Measurements from ENCODE around the gene STEAP3.

The STEAP3 gene

DNA sequence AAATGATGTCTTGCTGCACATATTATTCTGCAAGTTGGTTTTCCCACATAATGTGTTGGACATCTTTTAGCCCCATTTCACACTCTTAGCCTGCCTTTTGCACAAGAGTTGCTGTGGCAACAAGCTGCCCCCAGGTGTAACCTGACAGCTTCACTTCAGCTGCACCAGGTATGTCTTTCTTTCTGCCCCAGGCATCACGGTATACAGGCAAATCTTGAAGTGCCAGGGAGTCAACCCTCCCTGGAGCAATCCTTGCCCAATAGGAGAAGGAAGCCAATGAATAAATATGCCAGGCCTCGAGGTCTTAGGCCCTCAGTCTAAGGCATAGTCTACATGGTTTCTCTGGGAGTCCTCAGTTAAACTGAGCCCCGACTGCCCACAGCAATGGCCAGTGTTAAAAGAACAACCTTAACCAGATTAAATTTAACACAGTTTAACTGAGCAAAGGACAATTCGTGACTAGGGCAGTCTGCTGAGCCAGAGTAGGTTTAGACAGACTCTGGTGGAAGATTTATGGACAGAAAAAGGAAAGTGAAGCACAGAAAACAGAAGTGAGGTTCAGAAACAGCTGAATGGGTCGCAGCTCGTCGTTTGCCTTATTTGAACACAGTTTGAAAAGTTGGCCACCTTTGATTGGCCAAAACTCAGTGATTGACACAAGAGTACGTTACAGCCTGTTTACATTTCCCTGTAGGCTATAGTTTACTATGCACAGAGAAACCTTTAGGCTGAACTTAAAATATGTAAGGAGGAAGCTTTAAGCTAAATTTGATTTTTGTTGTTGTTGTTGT, 33.1 kb upstream of the STEAP3 start:
- Mint-ChIP-seq H3K9me3 (ENCODE audit: low read depth) (no peaks in the 10 kb centered on the region), H3K36me3 (no peaks in the 10 kb centered on the region), H3K27ac (no peak overlapping the region), H3K4me3 (no peak overlapping the region), H3K4me1 (ENCODE audit: low read depth) (no peaks in the 10 kb centered on the region), H3K27me3 (peaks cover 12% of the 10 kb centered on the region)

DNA sequence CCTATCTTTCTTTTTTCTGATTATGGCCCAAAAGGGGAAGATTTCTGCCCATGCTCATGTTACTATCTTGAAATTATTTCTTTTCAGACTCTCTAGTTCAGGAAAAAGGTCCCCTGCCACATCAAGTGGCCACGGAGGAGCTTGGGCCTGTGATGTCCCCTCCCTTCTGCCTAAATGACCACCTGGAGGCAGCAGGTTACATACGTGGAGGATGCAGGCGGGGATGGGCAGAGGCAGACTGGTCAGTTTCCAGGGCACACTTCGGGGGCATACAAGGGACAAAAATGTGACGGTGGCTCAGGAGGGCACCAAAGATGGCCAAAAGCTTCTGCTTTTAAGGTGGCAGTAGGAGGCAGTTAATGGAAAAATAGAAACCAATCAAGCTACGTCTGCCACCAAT, 30.7 kb upstream of the STEAP3 start:
- no peaks in the 10 kb centered on the region for H3K9me3 Mint-ChIP-seq (ENCODE audit: low read depth)
- no peaks in the 10 kb centered on the region for H3K36me3 Mint-ChIP-seq
- no peaks in the 10 kb centered on the region for H3K4me1 Mint-ChIP-seq (ENCODE audit: low read depth)
- no peak overlapping the region for H3K4me3 Mint-ChIP-seq
- H3K27me3 Mint-ChIP-seq: peaks cover 12% of the 10 kb centered on the region
- H3K27ac Mint-ChIP-seq: no peak overlapping the region

DNA sequence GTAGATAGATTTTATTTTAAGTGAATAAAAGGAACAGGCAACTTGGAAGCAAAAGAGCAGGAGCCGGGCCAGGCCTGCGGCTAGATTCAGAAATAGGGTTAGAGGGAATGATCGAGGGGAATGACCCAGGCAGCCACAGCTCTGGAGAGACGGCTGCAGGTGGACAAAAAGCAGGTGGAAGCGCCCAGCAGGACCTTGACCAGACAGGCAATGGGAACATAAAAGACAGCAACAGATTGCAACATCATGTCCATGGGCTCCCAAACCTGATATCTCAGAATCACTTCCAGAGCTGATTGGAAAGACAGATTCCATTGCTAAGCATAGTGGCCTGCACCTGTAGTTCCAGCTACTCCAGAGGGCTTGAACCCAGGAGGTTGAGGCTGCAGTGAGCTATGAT, 28.6 kb upstream of the STEAP3 start:
- Mint-ChIP-seq H3K27ac (no peak overlapping the region), H3K4me1 (ENCODE audit: low read depth) (no peaks in the 10 kb centered on the region), H3K4me3 (no peak overlapping the region), H3K36me3 (no peaks in the 10 kb centered on the region), H3K27me3 (peaks cover 14% of the 10 kb centered on the region), H3K9me3 (ENCODE audit: low read depth) (no peaks in the 10 kb centered on the region)

DNA sequence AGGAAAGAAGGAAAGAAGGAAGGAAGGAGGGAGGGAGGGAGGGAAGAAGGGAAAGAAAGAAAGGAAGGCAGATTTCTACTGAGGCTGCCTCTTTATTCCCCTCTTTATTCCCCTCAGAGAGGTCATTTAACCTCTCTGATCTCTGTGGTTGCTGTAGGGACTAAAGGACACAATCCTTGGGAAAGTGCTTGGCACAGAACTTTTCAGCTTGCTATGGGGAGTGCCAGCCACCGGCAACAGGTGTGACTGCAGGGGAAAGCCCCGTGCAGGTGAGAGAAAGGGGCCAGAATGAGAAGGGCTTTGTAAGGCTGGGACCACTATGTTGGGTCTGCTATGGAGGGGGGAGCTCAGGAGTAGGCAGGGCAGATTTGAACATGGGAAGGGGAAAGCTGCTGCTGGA, 27.7 kb upstream of the STEAP3 start:
- Mint-ChIP-seq H3K4me3 (no peak overlapping the region), H3K27ac (no peak overlapping the region), H3K27me3 (peaks cover 10% of the 10 kb centered on the region), H3K36me3 (no peaks in the 10 kb centered on the region), H3K9me3 (ENCODE audit: low read depth) (no peaks in the 10 kb centered on the region), H3K4me1 (ENCODE audit: low read depth) (no peaks in the 10 kb centered on the region)

DNA sequence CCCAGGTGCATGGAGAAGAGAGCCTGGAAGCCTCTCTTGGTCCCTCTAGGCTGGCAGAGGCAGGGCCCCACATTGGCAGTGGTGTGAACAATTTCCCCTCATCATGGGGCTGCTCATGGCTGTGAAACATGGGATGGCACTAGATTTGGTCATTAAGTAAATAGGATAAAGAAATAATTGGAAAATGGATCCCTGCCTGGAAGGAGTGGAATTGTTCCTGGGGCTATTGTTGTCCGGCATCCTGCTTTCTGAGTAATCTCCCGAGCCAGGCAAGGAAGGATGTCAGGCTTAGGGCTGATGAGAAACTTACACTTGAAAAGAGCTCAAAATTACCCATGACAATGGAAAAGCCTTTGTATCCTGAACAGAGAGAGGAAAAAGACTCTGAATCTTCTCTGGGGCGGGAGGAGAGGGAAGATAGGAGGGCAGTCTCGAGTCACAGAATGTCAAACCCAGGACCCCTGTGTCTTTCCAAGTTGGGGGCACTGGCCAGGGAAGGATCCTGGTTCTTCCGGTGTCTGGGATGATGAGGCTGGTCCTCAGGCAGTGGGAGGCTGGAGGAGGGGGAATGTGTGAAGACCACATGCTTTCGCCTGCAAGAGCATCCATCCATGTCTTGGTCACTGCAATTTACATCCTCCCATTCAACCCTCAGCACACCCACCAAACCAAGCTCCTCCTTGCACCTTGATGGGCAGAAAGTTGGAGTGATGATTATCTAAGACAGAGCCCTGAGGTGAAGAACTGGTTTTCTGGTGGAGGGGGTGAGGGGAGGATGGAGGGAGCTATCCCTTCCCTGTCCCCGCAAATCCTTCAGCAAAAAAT, 27.1 kb upstream of the STEAP3 start:
- no peaks in the 10 kb centered on the region for H3K4me1 Mint-ChIP-seq (ENCODE audit: low read depth)
- H3K27ac Mint-ChIP-seq: no peak overlapping the region
- H3K27me3 Mint-ChIP-seq: peaks cover 9% of the 10 kb centered on the region
- H3K4me3 Mint-ChIP-seq: no peak overlapping the region
- no peaks in the 10 kb centered on the region for H3K9me3 Mint-ChIP-seq (ENCODE audit: low read depth)
- H3K36me3 Mint-ChIP-seq: no peaks in the 10 kb centered on the region

DNA sequence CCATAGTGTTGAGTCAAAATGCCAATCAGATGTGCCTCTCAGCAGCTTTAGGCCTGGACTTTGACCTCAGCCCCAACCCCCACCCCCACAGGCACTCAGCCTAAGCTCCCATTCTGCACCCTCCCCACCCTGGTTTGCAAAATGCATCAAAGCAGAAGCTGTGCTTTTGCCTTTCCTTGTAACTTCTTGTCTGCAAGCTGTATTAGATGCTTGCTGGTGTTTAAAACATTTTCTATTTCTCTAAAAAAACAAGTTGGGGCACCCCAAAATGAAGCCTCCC, 26.6 kb upstream of the STEAP3 start:
- Mint-ChIP-seq H3K36me3 (no peaks in the 10 kb centered on the region), H3K27me3 (peaks cover 9% of the 10 kb centered on the region)

DNA sequence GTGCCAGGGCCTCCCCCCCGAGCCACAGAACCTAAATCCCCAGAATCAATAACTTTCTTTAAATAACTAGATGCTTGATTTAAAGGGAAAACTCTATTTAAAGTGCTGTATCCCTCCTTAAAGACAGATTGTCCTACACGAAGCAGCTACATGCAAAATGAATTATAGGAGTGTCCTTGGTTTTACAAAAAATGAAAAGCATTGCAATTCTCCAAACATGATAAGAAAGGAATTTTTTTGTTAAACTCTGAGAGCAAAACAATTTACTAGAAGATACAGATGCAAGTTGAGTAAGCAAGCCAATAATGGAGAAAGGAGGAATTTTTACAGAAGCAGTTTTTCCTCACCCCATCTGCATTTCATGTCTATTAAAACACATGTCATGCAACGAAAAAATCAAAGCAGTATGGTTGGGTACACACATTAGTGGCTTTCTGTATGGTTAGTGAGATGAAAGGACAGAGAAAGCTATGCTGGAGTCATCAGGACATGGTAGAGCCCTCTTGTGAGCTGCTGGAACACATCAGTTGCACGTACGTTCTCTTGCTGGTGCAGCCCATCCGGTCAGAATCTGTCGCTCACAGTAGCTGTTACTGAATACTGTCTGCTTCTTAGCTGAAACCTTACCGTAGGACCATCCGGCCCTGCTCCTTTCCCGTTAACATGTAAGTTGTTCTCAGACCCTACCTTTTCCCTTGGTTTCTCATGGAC, 25.9 kb upstream of the STEAP3 start:
- Mint-ChIP-seq H3K27me3 (peaks cover 9% of the 10 kb centered on the region), H3K27ac (no peak overlapping the region), H3K36me3 (no peaks in the 10 kb centered on the region), H3K4me1 (ENCODE audit: low read depth) (no peaks in the 10 kb centered on the region), H3K4me3 (no peak overlapping the region), H3K9me3 (ENCODE audit: low read depth) (no peaks in the 10 kb centered on the region)

More for the DNA sequence above, 26.6 kb upstream of the STEAP3 start:
- no peaks in the 10 kb centered on the region for H3K9me3 Mint-ChIP-seq (ENCODE audit: low read depth)
- no peak overlapping the region for H3K4me3 Mint-ChIP-seq
- H3K27ac Mint-ChIP-seq: no peak overlapping the region
- H3K4me1 Mint-ChIP-seq (ENCODE audit: low read depth): no peaks in the 10 kb centered on the region

DNA sequence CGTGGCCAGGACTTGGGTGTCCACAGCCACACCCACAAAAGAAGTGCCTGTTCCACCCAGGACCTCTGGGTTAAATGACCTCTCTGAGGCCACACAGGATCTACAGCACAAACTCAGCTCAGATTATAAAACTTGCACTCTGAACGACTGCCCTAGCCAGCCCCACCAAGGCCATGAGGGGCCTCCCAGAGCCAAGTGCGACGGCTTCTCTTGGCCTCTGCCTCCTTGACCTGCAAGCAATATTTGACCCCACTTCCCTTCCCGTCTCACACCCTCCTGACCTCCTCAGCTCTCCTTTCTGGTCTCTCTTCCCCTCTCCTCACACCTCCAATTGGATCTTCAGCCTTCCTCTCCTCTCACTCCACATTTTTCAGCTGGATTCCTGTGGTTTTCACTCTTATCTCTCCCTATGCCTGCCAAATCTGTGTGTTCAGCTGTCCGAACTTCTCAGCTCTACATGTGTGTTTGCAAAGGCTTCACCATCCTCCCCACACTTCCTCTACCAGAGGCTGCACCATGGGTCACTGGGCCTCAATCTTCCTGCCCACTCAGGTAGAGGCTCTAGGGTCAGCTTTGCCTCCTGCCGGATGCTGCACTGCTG, 25.3 kb upstream of the STEAP3 start:
- no peaks in the 10 kb centered on the region for H3K36me3 Mint-ChIP-seq
- H3K4me1 Mint-ChIP-seq (ENCODE audit: low read depth): no peaks in the 10 kb centered on the region
- H3K9me3 Mint-ChIP-seq (ENCODE audit: low read depth): no peaks in the 10 kb centered on the region
- H3K27me3 Mint-ChIP-seq: peaks cover 6% of the 10 kb centered on the region
- H3K27ac Mint-ChIP-seq: no peak overlapping the region
- no peak overlapping the region for H3K4me3 Mint-ChIP-seq

DNA sequence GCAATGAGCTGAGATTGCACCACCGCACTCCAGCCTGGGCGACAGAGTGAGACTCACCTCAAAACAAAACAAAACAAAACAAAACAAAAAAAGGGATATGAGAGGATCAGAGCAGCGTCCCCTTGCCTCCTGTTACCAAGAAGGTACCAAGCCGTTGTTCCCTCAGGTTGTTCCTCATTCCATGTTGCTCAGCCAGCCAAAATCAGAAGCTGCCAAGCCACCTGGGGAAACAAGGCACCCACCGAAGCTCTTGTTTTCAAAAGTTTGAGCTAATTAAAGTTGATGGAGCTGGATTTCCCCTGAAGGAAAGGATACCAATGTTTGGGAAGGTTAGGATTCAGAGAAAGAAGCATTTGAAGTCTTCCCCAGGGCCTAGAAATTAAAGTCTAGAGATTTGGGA, 21.8 kb upstream of the STEAP3 start:
- no peak overlapping the region for H3K27ac Mint-ChIP-seq
- no peaks in the 10 kb centered on the region for H3K4me1 Mint-ChIP-seq (ENCODE audit: low read depth)
- H3K27me3 Mint-ChIP-seq: peaks cover 4% of the 10 kb centered on the region
- no peaks in the 10 kb centered on the region for H3K9me3 Mint-ChIP-seq (ENCODE audit: low read depth)
- H3K36me3 Mint-ChIP-seq: no peaks in the 10 kb centered on the region
- H3K4me3 Mint-ChIP-seq: no peak overlapping the region

DNA sequence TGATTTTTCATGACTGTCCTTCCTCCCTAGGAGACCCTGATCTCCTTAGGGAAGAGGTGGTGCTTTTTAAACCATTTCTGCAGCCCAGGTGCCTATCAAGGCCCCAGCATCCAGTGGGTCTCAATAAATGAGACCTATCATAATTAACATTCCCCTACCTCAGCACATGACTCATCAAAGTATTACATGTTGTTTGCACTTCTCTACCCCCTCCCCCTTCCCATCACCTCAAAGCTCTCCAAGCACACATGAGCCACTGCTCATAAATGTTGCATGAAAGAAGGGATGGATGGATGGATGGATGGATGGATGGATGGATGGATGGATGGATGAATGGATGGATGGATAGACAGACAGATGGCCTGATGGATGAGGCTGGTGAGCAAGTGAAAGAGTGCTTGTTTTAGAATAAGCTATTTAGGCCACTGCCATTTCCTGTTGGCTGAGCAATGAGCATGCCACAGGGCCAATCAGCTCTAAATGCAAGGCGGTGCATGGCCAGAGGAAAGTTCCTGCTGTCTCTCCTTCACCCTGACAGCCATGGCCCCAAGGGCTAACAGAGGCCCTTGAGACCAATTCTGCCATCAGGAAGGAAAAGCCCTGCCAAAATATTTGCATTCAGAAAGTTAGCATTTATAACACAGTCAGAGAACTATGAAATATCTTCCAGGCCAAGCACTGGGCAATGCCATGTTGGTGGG, 20.9 kb upstream of the STEAP3 start:
- H3K9me3 Mint-ChIP-seq (ENCODE audit: low read depth): no peaks in the 10 kb centered on the region
- H3K4me3 Mint-ChIP-seq: no peak overlapping the region
- H3K27me3 Mint-ChIP-seq: peaks cover 4% of the 10 kb centered on the region
- no peaks in the 10 kb centered on the region for H3K4me1 Mint-ChIP-seq (ENCODE audit: low read depth)
- no peaks in the 10 kb centered on the region for H3K36me3 Mint-ChIP-seq
- no peak overlapping the region for H3K27ac Mint-ChIP-seq

DNA sequence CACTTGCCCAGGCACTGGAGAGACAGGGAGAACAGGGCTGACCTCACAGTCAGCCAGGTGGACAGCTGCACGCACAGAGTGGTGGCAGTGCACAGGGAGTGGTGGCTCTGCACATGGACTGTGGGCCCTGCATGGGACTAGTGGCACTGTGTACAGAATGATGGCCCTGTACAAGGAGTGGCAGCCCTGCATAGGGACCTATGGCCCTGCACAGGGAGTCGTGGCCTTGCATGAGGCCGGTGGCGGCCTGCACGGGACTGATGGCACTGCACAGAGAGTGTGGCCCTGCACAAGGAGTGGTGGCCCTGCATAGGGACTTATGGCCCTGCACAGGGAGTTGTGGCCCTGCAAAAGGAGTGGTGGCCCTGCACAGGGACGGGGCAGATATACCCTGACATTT, 19.1 kb upstream of the STEAP3 start:
- Mint-ChIP-seq H3K4me1 (ENCODE audit: low read depth) (no peaks in the 10 kb centered on the region), H3K36me3 (no peaks in the 10 kb centered on the region), H3K4me3 (no peak overlapping the region), H3K27ac (no peak overlapping the region), H3K9me3 (ENCODE audit: low read depth) (no peaks in the 10 kb centered on the region), H3K27me3 (peaks cover 2% of the 10 kb centered on the region)

DNA sequence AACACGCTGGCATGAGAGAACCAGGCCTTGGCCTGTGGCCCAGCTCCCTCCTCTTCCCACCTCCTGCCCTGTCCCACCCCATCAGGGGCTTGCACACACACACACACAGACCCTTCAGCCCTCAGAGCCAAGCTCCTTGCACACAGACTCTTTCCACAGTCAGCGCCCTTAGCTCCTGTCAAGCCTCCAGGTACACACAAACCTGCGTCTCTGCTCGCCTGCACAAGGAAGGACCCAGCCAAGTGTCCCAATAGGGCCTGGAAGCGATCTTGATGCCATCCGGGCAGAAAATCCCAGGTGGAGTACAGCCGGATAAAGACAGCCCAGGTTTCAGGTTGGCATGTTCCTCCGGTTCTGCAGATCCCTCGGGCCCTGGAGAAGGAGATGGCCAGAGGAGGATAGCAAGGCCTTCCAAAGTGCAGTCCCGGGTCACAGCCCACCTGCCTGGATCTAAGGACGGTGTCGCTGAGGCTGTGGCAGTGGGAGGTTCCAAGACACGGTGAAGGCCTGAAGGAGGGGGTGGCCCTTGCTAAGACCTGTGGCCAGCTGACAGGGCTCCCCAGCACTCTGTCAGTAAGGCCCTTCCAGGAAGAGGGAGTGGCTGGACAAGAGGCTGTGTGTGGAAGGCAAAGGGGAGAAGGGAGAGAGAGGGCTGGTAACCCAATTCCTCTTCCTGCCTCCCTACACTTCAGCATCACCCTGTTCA, 18.5 kb upstream of the STEAP3 start:
- Mint-ChIP-seq H3K27ac (no peak overlapping the region), H3K4me1 (ENCODE audit: low read depth) (no peaks in the 10 kb centered on the region), H3K4me3 (no peak overlapping the region), H3K9me3 (ENCODE audit: low read depth) (no peaks in the 10 kb centered on the region), H3K27me3 (peaks cover 2% of the 10 kb centered on the region), H3K36me3 (no peaks in the 10 kb centered on the region)

DNA sequence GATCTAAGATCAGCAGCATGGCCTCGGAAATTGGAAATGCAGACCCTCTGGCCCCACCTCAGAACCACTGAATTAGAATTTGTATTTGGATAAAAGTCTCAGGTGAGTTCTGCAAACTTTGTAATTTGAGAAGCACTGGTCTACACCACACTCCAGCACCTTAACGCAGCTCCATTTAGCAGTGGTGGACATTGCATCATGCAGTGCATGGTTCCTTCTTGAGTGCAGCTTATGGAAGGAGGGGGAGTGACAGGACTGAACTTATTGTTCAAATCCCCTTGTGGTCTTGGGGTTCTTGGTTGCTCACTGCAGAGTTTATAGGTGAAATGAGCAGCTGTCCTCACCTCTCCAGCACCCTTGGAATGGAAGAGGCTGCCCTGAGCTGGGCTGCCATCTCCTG, 17.4 kb upstream of the STEAP3 start:
- Mint-ChIP-seq H3K4me1 (ENCODE audit: low read depth) (no peaks in the 10 kb centered on the region), H3K27ac (no peak overlapping the region), H3K27me3 (no peaks in the 10 kb centered on the region), H3K4me3 (no peak overlapping the region), H3K9me3 (ENCODE audit: low read depth) (no peaks in the 10 kb centered on the region), H3K36me3 (no peaks in the 10 kb centered on the region)

DNA sequence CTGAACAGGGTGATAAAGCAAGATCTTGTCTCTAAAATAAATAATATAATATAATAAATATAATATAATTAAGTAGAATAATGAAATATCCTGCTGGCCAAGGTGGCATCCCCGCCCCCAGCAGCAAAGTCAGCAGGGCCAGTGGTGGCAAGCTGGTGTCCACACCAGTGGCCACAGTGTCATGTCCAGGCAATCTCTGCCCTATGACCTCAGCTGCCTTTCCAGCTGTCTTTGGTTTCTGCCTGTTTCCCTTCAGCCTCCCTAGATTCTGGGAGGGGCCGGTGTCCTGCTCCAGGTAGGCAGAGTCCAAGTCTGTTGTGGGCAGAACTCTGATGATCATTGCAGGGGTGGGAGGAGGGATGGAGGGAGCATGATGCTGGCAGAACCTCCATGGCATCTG, 16.2 kb upstream of the STEAP3 start:
- no peaks in the 10 kb centered on the region for H3K27me3 Mint-ChIP-seq
- H3K4me1 Mint-ChIP-seq (ENCODE audit: low read depth): no peaks in the 10 kb centered on the region
- no peaks in the 10 kb centered on the region for H3K36me3 Mint-ChIP-seq
- no peak overlapping the region for H3K27ac Mint-ChIP-seq
- H3K4me3 Mint-ChIP-seq: no peak overlapping the region
- no peaks in the 10 kb centered on the region for H3K9me3 Mint-ChIP-seq (ENCODE audit: low read depth)
